Tongue (tissue), 2 donors: Measurements from ENCODE around the gene VPS51. TPM values are rescaled to one million over a fixed set of nuclear protein-coding genes. Genes with fewer than 3 reads are reported as not detected.

Source experiments
- DNase-seq: peaks from one replicate; pipeline ENCODE4 v3.0.0-alpha.2; 2015
- total RNA-seq: library from RNA; depleted of rRNA; stranded (reverse); fragments of >200 nt; gene quantifications from one replicate; pipeline ENCODE4 v1.2.3, GENCODE V29; 2014

Gene VPS51
- total RNA-seq, 1 donor from 2014 or later = 311 TPM

DNA sequence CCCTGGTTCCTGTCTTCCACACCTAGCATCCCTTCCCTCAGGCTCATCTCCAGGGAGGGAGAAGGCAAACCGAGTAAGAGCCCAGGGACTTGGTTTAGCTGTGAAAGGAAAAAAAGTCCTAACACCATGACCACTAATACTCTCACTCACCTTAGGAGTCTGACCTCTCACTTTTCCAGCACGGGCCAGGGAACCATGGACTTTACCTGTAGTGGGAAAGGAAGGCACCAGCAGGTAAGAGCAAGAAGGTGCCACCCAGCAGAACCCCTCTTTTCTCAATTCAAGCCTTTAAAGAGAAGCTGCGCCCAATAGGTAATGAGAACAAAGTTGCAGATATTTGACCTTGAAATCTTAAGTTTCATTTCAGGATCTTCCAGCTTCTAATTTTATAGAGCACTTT lies 24.8 kb downstream of the VPS51 start:
- no peak for DNase-seq

DNA sequence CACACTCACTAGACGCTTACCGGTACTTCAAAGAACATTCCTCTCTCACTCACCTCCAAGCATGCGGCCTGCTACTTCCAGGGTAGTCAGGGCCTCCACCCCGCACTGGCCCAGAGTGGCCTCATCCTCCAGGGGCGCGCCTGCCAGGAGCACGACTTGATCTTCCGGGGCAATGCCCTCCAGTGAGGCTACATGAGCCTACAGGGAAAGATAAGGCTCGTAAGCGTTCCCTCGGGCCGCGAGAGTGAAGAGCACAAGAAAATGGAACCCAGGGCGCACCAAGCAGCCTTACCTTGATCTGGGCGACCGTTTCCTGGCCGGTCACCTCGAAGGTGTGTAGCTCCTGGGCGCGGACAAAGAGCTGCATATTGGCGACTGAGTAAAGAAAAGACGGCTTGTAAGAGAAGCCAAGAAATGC lies 25.4 kb downstream of the VPS51 start:
- DNase-seq = no peak

DNA sequence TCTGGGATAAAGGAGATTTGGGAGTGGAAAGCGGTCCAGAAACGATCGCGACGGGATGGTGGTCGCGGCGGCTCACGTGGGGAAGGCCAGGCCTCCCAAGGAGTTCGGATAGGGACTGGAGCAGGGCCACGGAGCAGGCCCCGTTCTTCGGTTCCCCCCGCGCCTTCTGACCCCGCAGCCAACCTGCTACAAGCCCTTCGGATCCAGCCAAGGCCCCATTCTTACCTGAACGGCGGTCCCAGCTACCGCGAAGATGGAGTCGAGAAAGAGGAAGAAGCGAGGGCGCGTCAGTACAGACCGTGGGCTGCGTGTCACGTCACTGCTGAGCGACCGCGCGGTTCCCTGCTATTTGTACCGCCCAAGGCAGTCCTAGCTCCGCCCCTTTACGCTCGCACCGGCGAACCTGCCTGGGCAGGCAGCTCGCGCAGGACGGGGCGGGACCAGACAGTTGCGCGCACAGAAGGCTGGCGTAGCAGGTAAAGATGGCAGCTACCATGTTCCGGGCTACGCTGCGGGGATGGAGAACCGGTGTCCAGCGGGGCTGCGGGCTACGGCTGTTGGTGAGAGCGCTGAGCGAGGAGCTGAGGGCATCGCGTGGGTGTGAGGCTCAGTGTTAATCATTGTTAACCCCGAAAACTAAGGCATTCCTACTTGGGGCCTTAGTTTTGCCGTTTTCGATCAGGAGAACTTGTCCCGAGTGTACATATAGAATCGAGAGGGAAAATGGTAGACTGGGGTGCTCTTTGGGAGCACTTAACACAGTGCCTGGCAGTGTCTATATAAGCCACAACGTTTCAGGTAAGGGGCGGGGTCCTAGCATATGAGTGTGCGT lies 26.1 kb downstream of the VPS51 start, which contains the start of the genes FAU and MRPL49:
FAU (minus strand) TSS at position 270 of the 832 bp plus-strand sequence. CDS start 321 bp downstream, outside the sequence.
MRPL49 (plus strand) TSS at position 457 of the 832 bp plus-strand sequence; CDS start at position 483, 26 bp downstream.
- peak; percentile 99 for DNase-seq

DNA sequence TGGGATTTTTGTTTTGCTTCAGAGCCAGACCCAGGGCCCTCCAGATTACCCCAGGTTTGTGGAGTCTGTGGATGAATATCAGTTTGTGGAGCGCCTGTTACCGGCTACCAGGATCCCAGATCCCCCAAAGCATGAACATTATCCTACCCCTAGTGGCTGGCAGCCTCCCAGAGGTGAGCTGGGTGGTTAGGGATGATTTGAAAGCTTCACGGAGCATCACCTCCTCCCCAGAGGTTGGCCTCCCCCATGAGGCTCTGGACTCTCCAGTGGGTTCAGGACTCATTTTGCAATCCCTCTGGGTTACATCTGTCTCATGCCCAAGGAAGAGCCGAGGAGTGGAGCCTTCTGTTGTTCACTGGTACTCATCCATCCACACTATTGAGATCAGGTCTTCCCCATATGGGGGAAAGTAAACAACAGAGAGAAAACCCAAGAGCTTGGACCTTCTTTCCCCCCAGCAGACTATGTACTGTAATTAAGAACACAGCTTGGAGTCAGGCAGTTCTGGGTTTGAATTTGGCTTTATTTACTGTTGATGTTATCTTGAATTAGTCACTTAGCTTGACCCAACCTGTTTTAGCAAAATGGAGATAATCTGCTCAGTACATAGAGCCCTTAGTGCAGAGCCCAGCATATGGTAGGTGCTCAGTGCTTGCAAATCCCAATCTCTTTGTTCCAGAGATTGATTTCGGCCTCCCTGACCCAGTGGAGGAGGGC lies 28.6 kb downstream of the VPS51 start:
- DNase-seq = no peak

DNA sequence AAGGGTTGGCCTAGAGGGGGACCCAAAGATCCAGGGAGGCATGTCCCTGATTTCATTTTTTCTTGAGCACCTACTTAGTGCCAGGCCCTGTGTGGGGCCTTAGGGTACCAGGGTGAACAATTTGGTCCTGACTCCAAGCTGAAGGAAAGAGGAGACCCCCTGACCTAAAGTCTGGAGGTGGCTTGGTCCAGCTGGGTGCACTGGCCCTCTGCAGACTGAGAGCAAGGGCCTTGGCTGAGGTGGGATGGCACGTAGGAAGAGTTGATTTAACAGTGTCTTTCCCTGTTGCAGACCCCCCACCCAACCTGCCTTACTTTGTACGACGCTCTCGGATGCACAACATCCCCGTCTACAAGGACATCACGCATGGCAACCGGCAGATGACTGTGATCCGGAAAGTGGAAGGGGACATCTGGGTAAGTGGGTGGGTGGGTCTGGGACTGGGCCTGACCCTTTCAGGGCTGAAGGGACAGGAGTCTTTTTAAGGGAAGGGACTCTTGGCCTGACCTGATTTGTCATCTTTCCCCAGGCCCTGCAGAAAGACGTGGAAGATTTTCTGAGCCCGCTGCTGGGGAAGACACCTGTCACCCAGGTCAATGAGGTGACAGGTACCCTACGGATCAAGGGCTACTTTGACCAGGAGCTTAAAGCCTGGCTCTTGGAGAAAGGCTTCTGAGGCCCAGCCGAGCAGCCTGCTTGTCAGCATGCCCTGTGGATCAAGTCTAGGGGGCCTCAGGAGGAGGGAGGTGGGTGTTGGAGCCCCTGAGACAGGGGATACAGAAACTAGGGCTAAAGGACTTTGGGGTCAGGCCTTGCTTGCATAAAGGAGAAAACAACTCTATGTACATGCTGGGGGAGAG lies 29.4 kb downstream of the VPS51 start:
- DNase-seq = no peak

DNA sequence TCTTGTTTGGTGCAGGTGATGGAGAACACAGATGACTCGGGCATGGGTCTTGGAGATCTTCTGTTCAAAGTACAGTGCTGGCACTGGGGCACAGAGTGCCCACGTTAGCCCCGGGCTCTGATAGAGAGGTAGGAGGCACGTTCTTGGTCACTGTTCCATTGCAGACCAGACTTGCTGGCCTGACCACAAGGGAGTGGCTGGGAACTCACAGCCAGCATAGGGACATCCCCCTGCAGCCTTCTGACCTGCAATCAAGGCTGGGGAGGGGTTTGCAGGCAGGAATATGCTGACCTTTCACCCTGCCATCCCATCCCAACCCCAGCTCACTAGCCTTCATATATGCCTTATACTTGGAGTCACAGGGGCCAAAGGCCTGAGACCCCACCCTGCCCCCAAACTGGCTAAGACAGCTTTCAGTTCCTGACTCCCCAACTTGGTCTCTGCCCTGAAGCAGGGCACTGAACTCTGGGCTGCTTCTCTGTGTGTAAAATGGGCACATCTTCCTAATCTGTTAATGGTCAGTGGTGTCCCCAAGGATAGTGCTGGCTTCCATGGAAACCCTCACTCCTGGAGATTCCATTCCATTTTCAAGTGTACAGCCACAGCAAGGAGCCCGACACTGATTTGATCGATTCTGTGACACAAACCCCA lies 30.7 kb downstream of the VPS51 start:
- no peak for DNase-seq

DNA sequence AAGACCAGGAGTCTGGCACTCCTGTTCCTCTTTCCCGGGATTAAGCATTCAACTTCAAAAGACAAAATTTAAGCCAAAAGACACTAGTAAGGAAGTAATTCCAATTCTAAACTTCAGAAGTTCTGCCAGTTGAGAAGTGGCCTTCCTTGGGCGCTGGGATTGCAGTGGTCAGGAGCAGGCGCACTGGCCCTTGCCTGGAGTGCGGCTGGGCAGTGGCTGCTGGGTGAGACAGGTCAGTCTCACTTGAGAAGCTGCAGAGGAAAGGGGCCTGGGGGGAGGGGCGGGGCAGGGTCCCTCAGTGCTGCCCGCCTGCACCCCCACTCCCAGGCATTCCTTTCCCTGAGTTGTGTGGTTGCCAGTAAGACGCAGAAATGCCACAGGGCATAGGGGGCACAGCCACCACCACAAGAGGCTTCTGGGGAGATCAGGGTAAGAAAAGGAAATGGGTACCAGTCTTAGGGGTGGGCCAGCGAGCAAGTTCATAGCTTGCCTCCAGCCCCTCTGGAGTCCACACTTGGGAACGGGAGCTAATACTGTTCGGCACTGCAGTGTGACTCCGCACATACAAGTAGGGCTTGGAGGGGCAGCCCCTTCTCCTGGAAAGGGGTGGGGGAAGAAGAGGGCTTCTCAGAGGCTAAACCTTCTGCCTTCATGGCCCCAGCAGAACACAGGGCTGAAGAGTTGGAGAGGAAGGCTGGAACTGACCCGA lies 31.6 kb downstream of the VPS51 start:
- DNase-seq = no peak

DNA sequence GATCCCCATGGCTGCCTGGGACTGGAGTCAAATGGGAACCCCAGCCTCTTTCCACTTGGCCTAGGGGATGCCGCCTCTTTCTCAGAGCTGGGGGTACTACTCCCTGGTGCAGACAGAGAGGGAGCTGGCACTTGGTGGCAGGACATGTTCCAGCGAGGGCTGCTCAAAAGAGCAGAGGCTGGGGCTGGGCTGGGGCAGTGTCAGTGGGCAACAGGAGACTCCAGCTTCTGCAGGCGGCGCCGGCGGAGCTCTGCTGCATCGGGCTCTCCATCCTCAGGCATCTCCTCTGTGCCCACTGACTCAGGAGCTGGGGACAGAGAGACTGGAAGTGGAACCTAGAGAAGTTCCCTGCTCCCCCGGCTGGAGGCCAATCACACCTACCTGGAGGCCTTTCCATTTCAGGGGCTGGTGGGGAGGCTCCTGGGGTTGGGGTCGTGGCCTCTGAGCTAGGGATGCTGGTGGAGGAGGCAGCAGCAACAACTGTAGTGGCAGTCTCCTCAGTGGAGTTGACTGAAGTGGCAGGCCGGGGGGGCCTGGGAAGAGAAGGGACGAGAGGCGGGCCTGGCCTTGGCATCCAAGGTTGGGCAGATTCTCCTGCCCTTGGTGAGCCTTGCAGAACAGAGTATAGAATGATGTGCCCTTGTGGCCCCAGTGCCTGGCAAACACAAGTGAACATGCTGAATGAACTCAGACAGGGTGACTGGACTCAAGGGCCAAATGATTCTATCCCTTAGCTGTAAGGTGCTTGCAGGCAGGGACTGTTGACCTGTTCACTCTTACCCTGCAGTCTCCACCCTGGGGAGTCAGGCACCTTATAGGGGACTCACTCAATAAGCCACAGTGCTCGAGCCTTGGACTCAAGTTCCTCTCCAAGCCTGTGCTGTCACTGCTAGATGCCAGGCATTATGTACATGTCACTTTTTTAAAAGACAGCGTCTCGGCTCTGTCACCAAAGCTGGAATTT lies 32.5 kb downstream of the VPS51 start:
- no peak for DNase-seq

DNA sequence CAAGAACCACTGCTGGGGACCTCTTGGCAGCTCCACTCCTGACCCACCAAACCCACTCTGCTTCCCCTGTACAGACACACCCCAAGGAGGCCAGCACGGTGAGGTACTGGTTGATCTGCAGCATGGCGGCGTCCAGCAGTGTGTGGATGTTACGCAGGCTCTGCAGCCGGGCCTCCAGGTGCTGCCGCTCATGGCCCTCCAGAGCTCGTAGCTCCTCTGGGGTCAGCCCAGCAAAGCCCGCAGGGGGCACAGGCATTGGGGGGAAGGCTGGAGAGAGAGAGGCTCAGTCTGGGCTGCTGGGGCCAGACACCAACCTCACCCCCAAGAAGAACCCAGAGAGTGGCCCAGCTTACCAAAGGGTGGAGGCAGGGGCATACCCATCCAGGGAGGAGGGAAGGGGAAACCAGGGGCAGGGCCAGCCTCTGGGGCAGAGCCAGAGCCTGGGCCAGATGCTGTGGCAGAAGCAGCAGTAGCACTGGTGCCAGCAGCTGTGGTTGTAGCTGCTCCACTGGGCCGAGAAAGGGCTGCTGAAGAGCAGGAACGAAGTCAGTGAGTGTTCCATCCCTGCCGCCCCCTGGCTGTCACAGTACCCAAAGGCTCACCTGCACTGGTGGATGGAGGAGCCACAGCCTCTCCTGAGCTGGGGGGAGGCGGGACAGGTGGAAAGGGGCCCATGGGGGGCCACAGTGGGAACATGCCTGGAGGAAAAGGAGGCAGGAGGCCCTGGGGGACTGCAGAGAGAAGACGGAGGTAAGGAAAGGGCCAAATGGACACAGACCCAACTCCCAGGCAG lies 33.8 kb downstream of the VPS51 start:
- no peak for DNase-seq

DNA sequence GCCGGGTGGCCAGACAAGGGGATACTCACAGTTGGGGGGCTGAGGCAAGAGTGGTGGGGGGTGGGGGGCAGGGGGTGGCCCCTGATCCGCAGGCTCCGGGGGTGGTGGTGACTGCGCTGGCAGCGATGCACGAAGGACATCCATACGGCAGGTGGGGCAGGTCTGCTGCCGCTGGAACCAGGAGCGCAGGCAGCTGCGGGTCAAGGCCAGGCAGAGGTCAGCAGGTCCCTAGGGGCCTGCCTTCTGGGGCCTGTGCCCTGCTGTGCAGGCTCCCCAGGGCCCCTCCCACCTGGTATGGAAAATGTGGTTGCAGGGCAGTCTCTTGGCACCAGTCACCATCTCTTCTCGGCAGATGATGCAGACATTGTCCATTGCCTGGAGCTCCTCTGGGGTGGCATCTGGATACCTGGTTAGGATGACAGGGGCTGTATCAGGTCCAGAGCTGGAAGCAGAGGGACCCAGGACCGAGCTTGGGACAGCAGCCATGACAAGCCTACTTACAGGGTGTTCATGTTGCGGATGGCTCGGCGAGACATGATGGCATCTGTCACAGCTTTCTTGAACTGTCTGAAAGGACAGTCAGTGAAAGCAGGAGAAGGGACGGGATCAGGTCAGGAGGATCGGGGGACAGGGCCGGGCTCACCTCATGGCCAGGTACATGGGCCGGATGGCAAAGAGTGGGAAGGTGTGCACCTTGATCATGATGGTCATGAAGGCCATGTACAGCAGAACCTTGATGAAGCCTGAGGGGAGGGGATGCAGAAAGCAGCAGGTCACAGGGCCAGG lies 34.8 kb downstream of the VPS51 start:
- DNase-seq = no peak

DNA sequence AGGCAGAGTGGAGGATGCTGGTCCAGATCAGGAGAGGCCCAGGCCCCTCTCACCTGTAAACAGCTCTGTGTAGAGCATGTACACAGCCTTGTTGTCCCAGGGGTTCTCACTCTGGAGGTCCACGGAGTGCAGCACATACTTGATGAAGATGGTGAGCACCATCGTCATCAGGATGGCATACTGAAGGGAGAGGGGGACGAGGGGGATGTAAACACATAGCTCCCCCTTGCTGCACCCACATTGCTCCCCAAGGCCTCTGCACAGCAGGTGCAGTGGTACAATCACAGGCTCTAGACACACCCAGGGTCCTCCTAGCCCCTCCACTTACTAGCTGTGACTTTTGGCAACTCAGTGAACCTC lies 35.4 kb downstream of the VPS51 start:
- no peak for DNase-seq

DNA sequence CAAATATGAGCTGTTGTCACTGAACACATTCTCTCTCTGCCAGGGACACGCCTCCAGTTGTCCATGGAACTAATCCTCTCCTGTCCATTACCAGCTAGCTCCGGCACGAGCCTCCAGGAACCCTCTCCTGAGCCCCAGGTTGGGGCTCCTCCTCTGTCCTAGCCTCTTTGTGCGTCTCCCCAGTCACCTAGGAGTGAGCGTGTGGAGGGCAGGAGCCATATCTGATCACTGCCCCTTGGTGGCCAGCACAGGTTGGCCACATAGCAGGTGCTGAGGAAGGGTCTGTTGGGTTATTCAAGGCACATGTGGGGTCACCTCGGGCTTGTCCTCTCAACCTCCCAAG lies 35.9 kb downstream of the VPS51 start:
- no peak for DNase-seq

DNA sequence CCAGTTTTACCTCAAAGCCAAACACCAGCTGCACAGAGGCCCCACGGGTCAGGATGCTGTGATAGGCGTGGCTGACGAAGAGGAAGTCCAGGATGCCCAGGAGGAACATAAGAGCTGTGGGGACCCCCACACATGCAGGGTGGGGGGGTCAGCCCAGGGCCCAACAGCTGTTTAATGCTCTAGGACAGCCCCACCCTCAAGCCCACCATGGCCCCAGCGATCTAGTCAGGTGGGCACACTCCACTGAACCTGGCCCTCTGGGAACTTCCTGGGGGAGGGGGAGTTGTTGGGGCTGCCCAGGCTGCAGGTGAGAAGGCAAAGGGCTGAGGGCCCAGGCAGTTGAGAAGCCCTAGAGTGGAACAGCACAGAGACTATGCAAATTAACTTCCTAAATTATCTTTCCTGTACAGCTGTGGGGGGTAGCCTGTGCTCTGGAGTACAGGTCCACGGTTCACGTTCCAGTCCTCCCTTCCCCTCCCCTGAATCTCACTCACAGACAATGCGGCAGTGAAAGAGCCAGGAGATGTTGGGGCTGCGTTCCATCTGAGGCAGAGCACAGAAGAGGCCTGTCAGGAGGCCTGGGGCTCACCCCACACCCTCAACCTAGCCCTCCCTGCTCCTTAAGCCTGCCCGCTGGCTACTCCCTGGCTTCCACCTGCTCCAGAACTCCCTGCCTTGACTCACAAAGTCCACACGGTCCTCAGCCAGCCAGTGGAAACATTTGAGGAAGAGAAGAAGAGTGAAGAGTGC lies 36.4 kb downstream of the VPS51 start:
- DNase-seq = no peak

DNA sequence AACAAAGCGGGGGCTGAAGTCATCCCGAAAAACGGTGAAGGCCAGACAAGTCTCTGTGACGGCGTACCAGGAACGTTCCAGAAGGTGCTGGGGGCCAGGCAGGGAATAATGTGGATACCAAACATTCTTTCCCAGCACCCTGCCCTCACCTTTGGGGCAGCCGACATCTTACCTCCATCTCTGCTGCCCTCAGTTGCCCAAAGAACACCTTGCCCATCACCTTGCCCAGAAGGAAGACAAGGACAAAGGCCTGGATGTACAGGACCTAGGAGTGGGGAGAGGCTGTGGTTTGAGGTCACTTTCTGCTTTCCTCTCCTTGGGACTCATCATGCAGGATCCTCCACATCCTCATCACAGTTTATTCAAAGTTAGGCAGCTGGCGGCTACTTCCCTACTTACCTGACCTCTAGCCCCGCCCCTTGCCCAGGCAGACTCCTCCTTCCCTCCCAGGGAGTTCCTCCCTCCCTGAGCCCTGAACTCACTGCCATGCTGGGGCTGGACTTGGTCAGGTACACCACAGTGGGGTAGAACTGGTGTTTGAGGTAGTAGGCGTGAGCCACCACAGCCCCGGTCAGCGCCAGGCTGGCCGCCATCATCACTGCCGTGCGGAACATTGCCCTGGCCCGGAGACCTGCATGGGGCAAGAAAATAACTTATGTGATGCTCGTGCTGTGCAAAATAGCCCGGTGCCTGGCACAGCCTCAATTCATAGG lies 37.1 kb downstream of the VPS51 start:
- no peak for DNase-seq

DNA sequence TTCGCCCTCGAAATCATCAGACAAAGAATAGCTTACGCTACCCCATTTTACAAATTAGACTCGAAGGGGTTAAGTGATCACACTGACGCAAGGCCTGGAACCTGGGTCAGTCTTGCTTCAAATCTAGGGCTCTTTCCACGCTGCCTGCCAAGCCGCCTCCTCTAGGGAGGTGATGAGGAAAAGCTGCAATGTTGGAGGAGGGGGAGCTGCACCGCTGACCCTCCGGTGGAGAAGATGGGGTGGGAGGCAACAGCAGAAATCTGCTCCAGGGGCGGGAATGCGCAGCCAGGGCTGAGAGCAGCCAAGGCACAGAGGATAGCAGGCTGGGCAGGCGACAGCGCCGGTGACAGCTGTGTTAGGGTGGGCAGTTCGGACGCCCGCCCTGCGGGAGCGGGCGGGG lies 37.7 kb downstream of the VPS51 start:
- DNase-seq = peak; percentile 62

DNA sequence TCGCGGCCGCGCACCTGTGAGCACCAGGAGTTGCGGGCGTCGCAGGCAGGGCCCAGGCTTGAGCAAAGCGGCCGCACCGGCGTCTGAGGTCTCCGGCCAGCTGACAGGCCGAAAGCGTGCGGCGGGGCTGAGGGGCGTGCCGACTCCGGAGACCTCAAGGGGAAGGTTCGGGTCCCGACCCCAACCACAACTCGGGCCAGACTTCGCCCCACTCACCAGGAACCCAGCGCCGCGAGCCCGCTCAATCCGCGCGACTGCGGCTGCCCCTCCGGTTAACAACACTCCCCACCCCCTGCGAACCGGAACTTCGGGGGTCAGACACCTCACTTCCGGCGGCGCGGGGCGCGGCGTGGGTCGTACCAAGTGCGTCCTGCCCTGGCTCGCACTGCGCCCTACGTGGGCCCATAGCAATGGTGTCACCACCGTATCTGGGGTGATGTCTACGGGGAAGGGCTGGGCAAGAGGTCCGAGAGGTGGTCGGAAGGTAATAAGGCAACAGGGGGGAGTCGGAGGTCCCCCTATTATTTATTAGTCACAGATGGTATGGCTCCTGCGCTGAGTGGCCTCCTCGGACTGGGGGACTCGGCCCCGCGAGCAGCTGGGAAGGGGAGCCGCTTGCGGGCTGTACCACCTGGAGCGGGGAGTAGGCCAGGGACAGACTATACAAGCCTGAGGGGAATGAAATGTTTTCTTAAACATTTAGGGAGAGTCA lies 38.4 kb downstream of the VPS51 start, which contains the start of gene SYVN1:
SYVN1 (minus strand) TSS at position 280 of the 712 bp plus-strand sequence. CDS start 918 bp downstream, outside the sequence.
- DNase-seq = peak; percentile 95
